A172 (cell line): Measurements from ENCODE around the gene GGTA1. TPM values are rescaled to one million over a fixed set of nuclear protein-coding genes. Genes with fewer than 3 reads are reported as not detected.

ENCODE experiments used
- total RNA-seq: library from RNA; depleted of rRNA; stranded (reverse); fragments of >200 nt; shearing (Covaris generic); gene quantifications from 2 replicates; pipeline ENCODE4 v1.2.3, GENCODE V29; 2014; rRNA removed

The GGTA1 gene
- total RNA-seq, 1 experiment from 2014 or later = not detected

Other genes starting within 250 kb of the GGTA1 start
- 162 and 164 TPM in 2 replicates for gene GSN, start 231.7 kb downstream of the GGTA1 start, total RNA-seq
- 110 and 157 TPM in 2 replicates for gene STOM, start 129.6 kb downstream of the GGTA1 start, total RNA-seq
- gene DAB2IP, start 151.8 kb upstream of the GGTA1 start, total RNA-seq = 15.8 and 19.1 TPM in 2 replicates